ENCODE data around the gene HDAC8. TPM values are rescaled to one million over a fixed set of nuclear protein-coding genes. Genes with fewer than 3 reads are reported as not detected.
"Not testable (repeated sequence)": the region's sequence is repeated elsewhere in the genome, so short reads cannot be mapped to it uniquely, and the experiment has no call there.

Gene HDAC8
- polyA plus RNA-seq, 1 experiment, result 14.9 TPM

- Histone ChIP-seq H3K27me3 (ENCODE audit: control insufficient read depth, insufficient read depth, low read length) (no peaks in the 10 kb centered on the region), H3K4me3 (ENCODE audit: low read depth, low read length) (no peak overlapping the region), H3K36me3 (ENCODE audit: control insufficient read depth, insufficient read depth, low read length) (no peaks in the 10 kb centered on the region)
- ChIA-PET POLR2A (no interaction called here), CTCF (no interaction called here)
- DNase-seq (ENCODE audit: low read depth), result no peak
- TF ChIP-seq, protein P1, sequence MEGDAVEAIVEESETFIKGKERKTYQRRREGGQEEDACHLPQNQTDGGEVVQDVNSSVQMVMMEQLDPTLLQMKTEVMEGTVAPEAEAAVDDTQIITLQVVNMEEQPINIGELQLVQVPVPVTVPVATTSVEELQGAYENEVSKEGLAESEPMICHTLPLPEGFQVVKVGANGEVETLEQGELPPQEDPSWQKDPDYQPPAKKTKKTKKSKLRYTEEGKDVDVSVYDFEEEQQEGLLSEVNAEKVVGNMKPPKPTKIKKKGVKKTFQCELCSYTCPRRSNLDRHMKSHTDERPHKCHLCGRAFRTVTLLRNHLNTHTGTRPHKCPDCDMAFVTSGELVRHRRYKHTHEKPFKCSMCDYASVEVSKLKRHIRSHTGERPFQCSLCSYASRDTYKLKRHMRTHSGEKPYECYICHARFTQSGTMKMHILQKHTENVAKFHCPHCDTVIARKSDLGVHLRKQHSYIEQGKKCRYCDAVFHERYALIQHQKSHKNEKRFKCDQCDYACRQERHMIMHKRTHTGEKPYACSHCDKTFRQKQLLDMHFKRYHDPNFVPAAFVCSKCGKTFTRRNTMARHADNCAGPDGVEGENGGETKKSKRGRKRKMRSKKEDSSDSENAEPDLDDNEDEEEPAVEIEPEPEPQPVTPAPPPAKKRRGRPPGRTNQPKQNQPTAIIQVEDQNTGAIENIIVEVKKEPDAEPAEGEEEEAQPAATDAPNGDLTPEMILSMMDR (IDR thresholded peaks at IDR 0.05; ENCODE audit: insufficient read depth, low read depth, low read length), result no peak
These were observed 245.9 kb downstream of the HDAC8 start for GRCh38 chrX:72326605-72327300.

DNA sequence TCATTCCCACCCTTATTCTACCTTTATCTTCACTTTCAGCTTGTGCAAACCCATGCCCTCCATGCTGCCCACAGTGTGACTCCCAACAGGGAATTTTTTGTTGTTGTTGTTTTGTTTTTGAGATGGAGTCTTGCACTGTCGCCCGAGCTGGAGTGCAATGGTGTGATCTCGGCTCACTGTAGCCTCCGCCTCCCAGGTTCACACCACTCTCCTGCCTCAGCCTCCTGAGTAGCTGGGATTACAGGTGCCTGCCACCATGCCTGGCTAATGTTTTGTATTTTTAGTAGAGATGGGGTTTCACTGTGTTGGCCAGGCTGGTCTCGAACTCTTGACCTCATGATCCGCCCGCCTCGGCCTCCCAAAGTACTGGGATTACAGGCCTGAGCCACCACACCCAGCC is 253.0 kb downstream of the HDAC8 start:
- DNase-seq (ENCODE audit: low read depth); H3K36me3 ChIP-seq (ENCODE audit: control insufficient read depth, insufficient read depth, low read length); POLR2A ChIA-PET; CTCF ChIA-PET; H3K4me3 ChIP-seq (ENCODE audit: low read depth, low read length); H3K27me3 ChIP-seq (ENCODE audit: control insufficient read depth, insufficient read depth, low read length): not testable (repeated sequence)

GRCh38 chrX:72317139-72317538 is 255.5 kb downstream of the HDAC8 start:
- CTCF ChIA-PET, result no interaction called here
- POLR2A ChIA-PET, result no interaction called here
- H3K4me3 ChIP-seq (ENCODE audit: low read depth, low read length), result no peak overlapping the region

DNA sequence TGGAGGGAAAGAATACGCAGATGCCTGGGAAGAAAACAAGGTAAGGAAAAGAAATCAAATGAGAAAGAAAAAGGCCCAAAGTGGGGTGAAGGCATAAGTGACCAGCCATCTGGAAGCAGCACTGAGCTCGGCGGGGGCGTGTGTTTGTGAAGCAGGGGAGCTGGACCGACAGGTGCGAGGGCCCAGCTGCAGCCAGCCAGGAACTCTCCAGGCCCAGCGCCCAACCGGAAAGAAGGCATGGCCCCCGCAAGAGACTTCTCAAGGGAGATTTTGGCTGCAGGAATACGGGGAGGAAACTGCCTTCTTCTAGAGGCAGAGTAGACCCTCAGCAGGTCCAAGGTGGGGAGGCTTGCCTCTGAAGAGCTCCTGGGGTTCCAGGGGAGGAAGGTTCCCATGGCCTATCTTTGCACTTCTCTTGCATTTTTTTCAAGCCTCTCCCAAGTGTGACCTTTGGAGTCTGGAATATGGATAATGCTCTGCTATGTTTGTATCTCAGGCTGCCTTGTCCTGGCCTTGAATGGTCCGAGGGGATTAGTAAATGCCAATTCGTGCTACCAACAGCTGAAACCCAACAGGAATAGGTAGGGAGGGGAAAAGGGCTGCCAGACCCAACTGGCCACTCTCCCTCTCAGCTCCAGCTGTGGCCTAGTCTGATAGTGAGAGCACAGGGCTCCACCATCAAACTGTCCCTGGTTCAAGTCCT is 256.1 kb downstream of the HDAC8 start:
- no peak overlapping the region for H3K4me3 ChIP-seq (ENCODE audit: low read depth, low read length)
- TF ChIP-seq, protein P1 (IDR thresholded peaks at IDR 0.05; ENCODE audit: insufficient read depth, low read depth, low read length), result no peak
- DNase-seq (ENCODE audit: low read depth), result no peak
- POLR2A ChIA-PET, result no interaction called here
- no peaks in the 10 kb centered on the region for H3K36me3 ChIP-seq (ENCODE audit: control insufficient read depth, insufficient read depth, low read length)
- peaks cover 1% of the 10 kb centered on the region; the same call in 1 of the 2 replicates for H3K27me3 ChIP-seq (ENCODE audit: control insufficient read depth, insufficient read depth, low read length)
- CTCF ChIA-PET, result no interaction called here

More at GRCh38 chrX:72317139-72317538, 255.5 kb downstream of the HDAC8 start:
- TF ChIP-seq, protein P1 (IDR thresholded peaks at IDR 0.05; ENCODE audit: insufficient read depth, low read depth, low read length), result no peak
- Histone ChIP-seq H3K36me3 (ENCODE audit: control insufficient read depth, insufficient read depth, low read length) (no peaks in the 10 kb centered on the region), H3K27me3 (ENCODE audit: control insufficient read depth, insufficient read depth, low read length) (peaks cover 1% of the 10 kb centered on the region; the same call in 1 of the 2 replicates)
- DNase-seq (ENCODE audit: low read depth), result no peak

DNA sequence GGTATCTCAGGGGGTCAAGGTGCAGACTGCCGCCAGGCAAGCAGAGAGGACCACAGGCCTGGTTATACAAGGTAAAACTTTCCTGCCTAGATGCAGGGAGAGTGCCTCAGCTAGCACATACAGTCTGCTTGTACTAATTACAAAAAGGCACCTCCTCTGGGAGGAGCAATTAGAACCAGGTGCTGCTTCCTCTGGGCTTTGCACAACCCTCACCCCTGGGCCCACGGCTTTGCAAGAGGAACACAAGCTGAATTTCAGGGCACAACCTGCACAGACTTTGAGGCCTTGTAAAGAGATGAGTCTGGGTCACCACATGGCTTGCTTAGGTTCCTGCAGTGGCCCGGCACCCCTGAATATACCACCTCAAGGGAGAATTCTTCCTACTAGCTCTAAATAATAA is 257.8 kb downstream of the HDAC8 start:
- ChIA-PET POLR2A (no interaction called here), CTCF (interaction anchor here (0.7 to 1.2 kb wide), 2 partner anchors 9 to 36 kb away, joined by 3 to 4 read pairs; no protein-coding TSS in a partner anchor)
- no peaks in the 10 kb centered on the region for H3K36me3 ChIP-seq (ENCODE audit: control insufficient read depth, insufficient read depth, low read length)
- H3K27me3 ChIP-seq (ENCODE audit: control insufficient read depth, insufficient read depth, low read length), result peaks cover 1% of the 10 kb centered on the region; the same call in 1 of the 2 replicates
- TF ChIP-seq, protein P1 (IDR thresholded peaks at IDR 0.05; ENCODE audit: insufficient read depth, low read depth, low read length), result no peak
- H3K4me3 ChIP-seq (ENCODE audit: low read depth, low read length), result no peak overlapping the region
- DNase-seq (ENCODE audit: low read depth), result no peak
